GM23248 (cell line): ENCODE results near the gene COBLL1. TPM values are rescaled to one million over a fixed set of nuclear protein-coding genes. Genes with fewer than 3 reads are reported as not detected.

Experiments used
- DNase-seq: peaks from one replicate; pipeline ENCODE4 v3.0.0-alpha.2; 2015
- H2AFZ ChIP-seq: fragments of 200-600 bp; sonication (generic); 2 replicates; pipeline ENCODE4 v1.6.1; 2016; ENCODE audit warnings: antibody characterized with exemption
- H3F3A ChIP-seq: fragments of 200-600 bp; sonication (generic); 2 replicates; pipeline ENCODE4 v1.6.1; 2016; ENCODE audit warnings: mild to moderate bottlenecking, antibody characterized with exemption, mixed run types; ENCODE audit not compliant: insufficient read depth
- H3K27ac ChIP-seq: fragments of 200-600 bp; sonication (generic); 2 replicates; pipeline ENCODE4 v1.5.1; 2016; ENCODE audit warnings: mild to moderate bottlenecking
- H3K27me3 ChIP-seq: fragments of 200-600 bp; sonication (generic); replicated peaks from 2 replicates; pipeline ENCODE4 v1.6.1; 2016; ENCODE audit warnings: mild to moderate bottlenecking; ENCODE audit not compliant: insufficient read depth
- H3K36me3 ChIP-seq: fragments of 200-600 bp; sonication (generic); 2 replicates; pipeline ENCODE4 v1.6.1; 2016; ENCODE audit warnings: low read depth, mild to moderate bottlenecking
- H3K4me1 ChIP-seq: fragments of 200-600 bp; sonication (generic); 2 replicates; pipeline ENCODE4 v1.6.1; 2016; ENCODE audit warnings: mild to moderate bottlenecking; ENCODE audit not compliant: insufficient read depth
- H3K4me2 ChIP-seq: fragments of 200-600 bp; sonication (generic); one replicate; pipeline ENCODE4 v1.6.1; 2016; ENCODE audit warnings: mild to moderate bottlenecking; ENCODE audit not compliant: unreplicated experiment
- H3K4me3 ChIP-seq: fragments of 200-600 bp; sonication (generic); 2 replicates; pipeline ENCODE4 v1.5.1; 2016; ENCODE audit warnings: mild to moderate bottlenecking
- H3K79me2 ChIP-seq: fragments of 200-600 bp; sonication (generic); 2 replicates; pipeline ENCODE4 v1.6.1; 2016; ENCODE audit warnings: mild to moderate bottlenecking; ENCODE audit not compliant: insufficient read depth
- H3K9ac ChIP-seq: fragments of 200-600 bp; sonication (generic); 2 replicates; pipeline ENCODE4 v1.6.1; 2016; ENCODE audit warnings: mild to moderate bottlenecking
- H3K9me2 ChIP-seq: fragments of 200-600 bp; sonication (generic); 2 replicates; pipeline ENCODE4 v1.6.1; 2016; ENCODE audit warnings: mixed run types, mild to moderate bottlenecking, moderate library complexity; ENCODE audit not compliant: insufficient read depth
- H3K9me3 ChIP-seq: fragments of 200-600 bp; sonication (generic); one replicate; pipeline ENCODE4 v1.6.1; 2017; ENCODE audit warnings: low read depth
- H4K20me1 ChIP-seq: fragments of 200-600 bp; sonication (generic); 2 replicates; pipeline ENCODE4 v1.6.0; 2016; ENCODE audit not compliant: insufficient read depth
- EZH2 ChIP-seq: fragments of 200-600 bp; sonication (generic); IDR thresholded peaks from 2 replicates; pipeline ENCODE4 v1.6.1; 2018; ENCODE audit warnings: antibody characterized with exemption, mild to moderate bottlenecking; ENCODE audit not compliant: insufficient read depth, poor library complexity, severe bottlenecking
- EZH2phosphoT487 ChIP-seq: fragments of 200-600 bp; sonication (generic); IDR thresholded peaks from 2 replicates; pipeline ENCODE4 v1.6.1; 2018; ENCODE audit warnings: antibody characterized with exemption, moderate library complexity, mild to moderate bottlenecking, low read depth; ENCODE audit not compliant: insufficient read depth
- WGBS, 2 experiments: methylation state at CpG; one replicate each; pipeline ENCODE4 v1.1.6; 2015 to 2017; ENCODE audit warnings: low lambda C conversion rate in 2 of 2, low coverage in 1 of 2; ENCODE audit errors: missing lambda C conversion rate in 2 of 2; 5-methylcytosine and 5-hydroxymethylcytosine counted together
- in situ Hi-C: fragments of 300-500 bp; cut with MboI; formaldehyde crosslinking; loops from 2 replicates; pipeline ENCODE4 v1.15.0; 2020
- polyA plus RNA-seq: library from polyadenylated mRNA; unstranded; fragments of >200 nt; fragmentation: Nextera tagmentation; extraction: Ambion mirVana; gene quantifications from 2 replicates; pipeline ENCODE4 v1.2.1, GENCODE V29; 2016
- total RNA-seq: library from RNA; depleted of rRNA; stranded (reverse); fragments of >200 nt; shearing (Covaris generic); gene quantifications from 2 replicates; pipeline ENCODE4 v1.2.3, GENCODE V29; 2014

Gene COBLL1
- total and polyA plus RNA-seq, 2 experiments from 2014 or later, result 1.8 to 2.2 TPM

DNA sequence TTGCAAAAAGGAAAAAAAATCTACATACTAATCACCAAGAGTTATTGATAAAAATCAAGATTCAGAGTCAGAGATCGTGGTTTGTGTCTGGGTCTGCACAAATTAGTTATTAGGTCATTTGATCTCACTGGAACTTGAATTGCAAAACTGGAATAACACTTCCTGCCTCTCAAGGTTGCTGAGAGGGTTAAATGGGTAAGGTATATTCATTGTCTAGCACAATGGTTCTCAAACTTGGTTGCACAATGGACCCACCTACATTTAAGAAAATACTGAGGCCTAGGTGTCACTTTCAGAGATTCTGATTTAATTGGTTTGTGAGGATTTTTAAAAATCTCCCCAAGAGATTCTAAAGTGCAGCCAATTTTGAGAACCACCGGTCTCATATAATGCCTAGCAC, 84.8 kb downstream of the COBLL1 start:
- no peak overlapping the region for H3K4me2 ChIP-seq
- H3K9ac ChIP-seq, result no peak overlapping the region
- H3K4me1 ChIP-seq, result 0 out of 2 replicates have a peak, but pooled peaks cover 6% of the 10 kb centered on the region
- H3F3A ChIP-seq, result no peaks in the 10 kb centered on the region
- no peaks in the 10 kb centered on the region for H3K9me2 ChIP-seq
- no peak for TF ChIP-seq EZH2phosphoT487
- TF ChIP-seq EZH2, result no peak
- no peaks in the 10 kb centered on the region for H3K9me3 ChIP-seq
- DNase-seq, result no peak
- H3K4me3 ChIP-seq, result no peak overlapping the region
- WGBS, 2 experiments, result 61 to 63% methylated on average over 2 of the region's 2 CpGs
- no peaks in the 10 kb centered on the region for H3K79me2 ChIP-seq
- in situ Hi-C loops, result no loop called here
- H3K27me3 ChIP-seq, result no peaks in the 10 kb centered on the region
- H3K27ac ChIP-seq, result no peak overlapping the region
- H3K36me3 ChIP-seq, result no peaks in the 10 kb centered on the region
- no peaks in the 10 kb centered on the region for H4K20me1 ChIP-seq
- H2AFZ ChIP-seq, result no peak overlapping the region

DNA sequence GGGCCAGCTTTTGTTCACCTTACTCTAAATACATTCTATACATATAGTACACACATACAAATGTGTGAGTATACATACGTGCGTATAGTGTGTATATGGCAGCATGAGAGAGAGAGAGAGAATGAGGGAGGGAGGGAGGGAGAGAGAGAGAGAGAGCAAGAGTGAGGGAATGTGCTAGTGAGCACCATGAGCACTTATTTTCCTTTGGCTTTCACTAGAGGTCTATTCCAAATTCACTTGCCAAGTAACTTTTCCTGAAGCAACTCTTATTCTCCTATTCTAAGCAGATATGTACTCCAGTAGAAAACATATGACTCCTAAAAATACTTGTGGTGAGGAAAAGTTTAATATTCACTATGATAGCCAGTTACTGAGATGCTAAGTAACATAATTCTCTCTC, 85.7 kb downstream of the COBLL1 start:
- DNase-seq, result no peak
- no peaks in the 10 kb centered on the region for H3K79me2 ChIP-seq
- H4K20me1 ChIP-seq, result no peaks in the 10 kb centered on the region
- H3K27ac ChIP-seq, result no peak overlapping the region
- H2AFZ ChIP-seq, result no peak overlapping the region
- no peak overlapping the region for H3K9ac ChIP-seq
- H3K9me2 ChIP-seq, result no peaks in the 10 kb centered on the region
- H3K4me3 ChIP-seq, result no peak overlapping the region
- H3K36me3 ChIP-seq, result no peaks in the 10 kb centered on the region
- no peaks in the 10 kb centered on the region for H3K27me3 ChIP-seq
- no peak overlapping the region for H3K4me2 ChIP-seq
- 0 out of 2 replicates have a peak, but pooled peaks cover 6% of the 10 kb centered on the region for H3K4me1 ChIP-seq
- TF ChIP-seq EZH2phosphoT487 (no peak), EZH2 (no peak)
- H3K9me3 ChIP-seq, result no peaks in the 10 kb centered on the region
- WGBS, 2 experiments, result 50 to 61% methylated on average over 2 of the region's 2 CpGs
- H3F3A ChIP-seq, result no peaks in the 10 kb centered on the region
- in situ Hi-C loops, result no loop called here

DNA sequence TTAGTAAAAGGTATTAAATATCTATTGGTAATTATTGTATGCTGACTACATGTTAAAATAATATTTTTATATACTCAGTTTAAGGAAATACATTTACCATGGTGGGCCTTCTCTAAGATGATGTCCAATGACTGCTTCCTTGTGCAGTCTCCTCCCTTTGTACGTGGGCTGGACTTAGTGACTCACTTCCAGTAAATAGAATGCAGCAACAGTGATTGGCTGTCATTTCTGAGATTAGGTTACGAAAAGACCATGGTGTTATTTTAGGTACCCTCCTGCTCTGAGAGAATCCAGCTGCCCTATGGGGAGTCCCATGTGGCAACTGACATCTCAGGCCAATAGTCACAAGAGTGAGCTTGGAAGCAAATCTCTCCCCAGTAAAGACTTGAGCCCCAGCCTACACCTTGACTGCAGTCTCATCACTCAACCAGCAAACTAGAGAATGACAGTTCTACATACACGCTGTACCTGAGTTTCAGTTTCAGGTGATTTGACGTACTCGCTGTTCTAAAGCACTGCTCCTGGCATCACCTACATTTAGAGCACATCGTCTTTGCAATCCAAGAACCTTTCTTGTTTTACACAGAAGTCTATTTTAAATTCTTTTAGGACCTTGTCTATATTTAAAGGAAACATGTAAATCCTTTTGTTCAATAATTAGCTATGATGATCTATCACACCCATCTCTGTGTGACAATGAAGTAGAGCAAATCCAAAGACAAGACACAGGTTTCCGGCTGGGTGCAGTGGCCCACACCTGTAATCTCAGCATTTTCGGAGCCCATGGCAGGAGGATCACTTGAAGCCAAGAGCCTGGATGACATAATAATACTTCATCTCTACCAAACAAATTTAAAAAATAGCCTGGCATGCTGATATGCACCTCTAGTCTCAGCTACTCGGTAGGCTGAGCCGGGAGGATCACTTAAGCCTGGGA, 87.2 kb downstream of the COBLL1 start:
- in situ Hi-C loops, result no loop called here
- 98 to 99% methylated on average over 10 of the region's 10 CpGs for WGBS, 2 experiments
- no peak for DNase-seq
- H4K20me1 ChIP-seq, result no peaks in the 10 kb centered on the region
- H3F3A ChIP-seq, result no peaks in the 10 kb centered on the region
- no peak overlapping the region for H3K4me3 ChIP-seq
- no peaks in the 10 kb centered on the region for H3K9me3 ChIP-seq
- no peak overlapping the region for H3K27ac ChIP-seq
- no peaks in the 10 kb centered on the region for H3K27me3 ChIP-seq
- TF ChIP-seq EZH2phosphoT487 (no peak), EZH2 (no peak)
- no peak overlapping the region for H3K9ac ChIP-seq
- H3K4me2 ChIP-seq, result no peak overlapping the region
- 0 out of 2 replicates have a peak, but pooled peaks cover 6% of the 10 kb centered on the region for H3K4me1 ChIP-seq
- H2AFZ ChIP-seq, result no peak overlapping the region
- no peaks in the 10 kb centered on the region for H3K79me2 ChIP-seq
- no peaks in the 10 kb centered on the region for H3K9me2 ChIP-seq
- no peaks in the 10 kb centered on the region for H3K36me3 ChIP-seq

DNA sequence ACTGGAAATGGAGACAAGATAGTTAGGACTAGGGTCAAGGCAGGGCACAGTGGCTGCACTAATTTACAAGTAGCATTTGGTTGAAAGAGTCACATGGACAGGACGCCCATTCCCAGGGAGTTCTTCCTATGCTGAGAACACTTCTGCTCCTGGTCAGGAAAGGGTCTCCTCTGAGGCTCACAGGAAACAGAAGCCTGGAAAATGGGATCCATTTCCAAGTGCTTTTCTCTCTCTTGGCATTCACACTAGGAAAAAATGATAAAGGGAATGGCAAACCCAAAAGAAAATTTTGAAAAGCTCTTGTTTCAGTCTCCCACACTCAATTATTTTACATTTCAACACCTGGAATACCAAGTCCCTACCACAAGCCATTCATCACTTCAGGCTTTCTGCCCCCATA, 88.7 kb downstream of the COBLL1 start:
- DNase-seq, result no peak
- Histone ChIP-seq H3K9ac (no peak overlapping the region), H3K79me2 (no peaks in the 10 kb centered on the region), H3K27ac (no peak overlapping the region), H2AFZ (no peak overlapping the region), H3F3A (no peaks in the 10 kb centered on the region), H3K4me1 (0 out of 2 replicates have a peak, but pooled peaks cover 1% of the 10 kb centered on the region), H3K4me2 (no peak overlapping the region), H3K27me3 (no peaks in the 10 kb centered on the region), H3K36me3 (no peaks in the 10 kb centered on the region), H3K9me2 (no peaks in the 10 kb centered on the region), H3K4me3 (no peak overlapping the region), H3K9me3 (no peaks in the 10 kb centered on the region), H4K20me1 (no peaks in the 10 kb centered on the region)
- 93 to 100% methylated on average over 1 of the region's 1 CpG for WGBS, 2 experiments
- TF ChIP-seq EZH2phosphoT487, result no peak
- no peak for TF ChIP-seq EZH2
- in situ Hi-C loops, result no loop called here
